ENCODE data around the gene FLNB. TPM values are rescaled to one million over a fixed set of nuclear protein-coding genes. Genes with fewer than 3 reads are reported as not detected.
A peak's percentile ranks its signal among the peaks of the same experiment; 100 is the strongest.

Gene FLNB, protein sequence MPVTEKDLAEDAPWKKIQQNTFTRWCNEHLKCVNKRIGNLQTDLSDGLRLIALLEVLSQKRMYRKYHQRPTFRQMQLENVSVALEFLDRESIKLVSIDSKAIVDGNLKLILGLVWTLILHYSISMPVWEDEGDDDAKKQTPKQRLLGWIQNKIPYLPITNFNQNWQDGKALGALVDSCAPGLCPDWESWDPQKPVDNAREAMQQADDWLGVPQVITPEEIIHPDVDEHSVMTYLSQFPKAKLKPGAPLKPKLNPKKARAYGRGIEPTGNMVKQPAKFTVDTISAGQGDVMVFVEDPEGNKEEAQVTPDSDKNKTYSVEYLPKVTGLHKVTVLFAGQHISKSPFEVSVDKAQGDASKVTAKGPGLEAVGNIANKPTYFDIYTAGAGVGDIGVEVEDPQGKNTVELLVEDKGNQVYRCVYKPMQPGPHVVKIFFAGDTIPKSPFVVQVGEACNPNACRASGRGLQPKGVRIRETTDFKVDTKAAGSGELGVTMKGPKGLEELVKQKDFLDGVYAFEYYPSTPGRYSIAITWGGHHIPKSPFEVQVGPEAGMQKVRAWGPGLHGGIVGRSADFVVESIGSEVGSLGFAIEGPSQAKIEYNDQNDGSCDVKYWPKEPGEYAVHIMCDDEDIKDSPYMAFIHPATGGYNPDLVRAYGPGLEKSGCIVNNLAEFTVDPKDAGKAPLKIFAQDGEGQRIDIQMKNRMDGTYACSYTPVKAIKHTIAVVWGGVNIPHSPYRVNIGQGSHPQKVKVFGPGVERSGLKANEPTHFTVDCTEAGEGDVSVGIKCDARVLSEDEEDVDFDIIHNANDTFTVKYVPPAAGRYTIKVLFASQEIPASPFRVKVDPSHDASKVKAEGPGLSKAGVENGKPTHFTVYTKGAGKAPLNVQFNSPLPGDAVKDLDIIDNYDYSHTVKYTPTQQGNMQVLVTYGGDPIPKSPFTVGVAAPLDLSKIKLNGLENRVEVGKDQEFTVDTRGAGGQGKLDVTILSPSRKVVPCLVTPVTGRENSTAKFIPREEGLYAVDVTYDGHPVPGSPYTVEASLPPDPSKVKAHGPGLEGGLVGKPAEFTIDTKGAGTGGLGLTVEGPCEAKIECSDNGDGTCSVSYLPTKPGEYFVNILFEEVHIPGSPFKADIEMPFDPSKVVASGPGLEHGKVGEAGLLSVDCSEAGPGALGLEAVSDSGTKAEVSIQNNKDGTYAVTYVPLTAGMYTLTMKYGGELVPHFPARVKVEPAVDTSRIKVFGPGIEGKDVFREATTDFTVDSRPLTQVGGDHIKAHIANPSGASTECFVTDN (N-terminal part only)
- 19.0 TPM for polyA plus RNA-seq (2013, experiment 1 of 2)
- 20.1 TPM for polyA plus RNA-seq (2013, experiment 2 of 2)

DNA sequence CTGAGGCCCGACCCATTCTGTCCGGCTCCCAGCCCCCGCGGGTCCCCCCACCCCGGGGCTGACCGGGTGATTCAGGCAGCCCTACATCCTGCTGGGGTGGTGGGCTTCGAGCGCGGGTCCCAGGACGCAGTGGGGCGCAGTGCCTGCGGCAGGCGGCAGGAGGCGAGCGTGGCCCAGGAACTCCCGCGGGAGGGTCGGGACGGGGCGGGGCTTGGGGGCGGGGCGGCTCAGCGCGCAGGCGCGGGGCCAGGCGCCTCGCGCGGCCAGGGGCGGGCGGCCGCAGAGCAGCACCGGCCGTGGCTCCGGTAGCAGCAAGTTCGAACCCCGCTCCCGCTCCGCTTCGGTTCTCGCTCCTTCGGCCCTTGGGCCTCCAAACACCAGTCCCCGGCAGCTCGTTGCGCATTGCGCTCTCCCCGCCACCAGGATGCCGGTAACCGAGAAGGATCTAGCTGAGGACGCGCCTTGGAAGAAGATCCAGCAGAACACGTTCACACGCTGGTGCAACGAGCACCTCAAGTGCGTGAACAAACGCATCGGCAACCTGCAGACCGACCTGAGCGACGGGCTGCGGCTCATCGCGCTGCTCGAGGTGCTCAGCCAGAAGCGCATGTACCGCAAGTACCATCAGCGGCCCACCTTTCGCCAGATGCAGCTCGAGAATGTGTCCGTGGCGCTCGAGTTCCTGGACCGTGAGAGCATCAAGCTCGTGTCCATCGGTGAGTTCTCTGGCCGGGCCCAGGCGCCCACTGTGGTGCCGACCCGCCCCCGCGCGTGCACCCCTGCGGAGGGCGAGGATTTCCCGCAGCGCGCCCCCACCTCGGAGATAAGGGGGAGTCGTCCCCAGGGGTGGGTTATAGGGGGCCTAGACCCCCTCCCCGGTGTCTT, at the start of gene FLNB:
Gene FLNB (plus strand): TSS at position 282 of the 885 bp plus-strand sequence. CDS start 143 bp downstream, at position 425.
- H2BK5ac ChIP-seq (ENCODE audit: low read length) = peak within 1 kb of the TSS; percentile 91
- peak within 1 kb of the TSS; percentile 99 for H3K9ac ChIP-seq (ENCODE audit: low read depth, low read length, poor library complexity)
- H3K36me3 ChIP-seq (replicated peaks in 1 of 2; ENCODE audit: control insufficient read depth in 2 of 2, insufficient read depth in 2 of 2, low read length in 2 of 2) = no peaks in the 10 kb centered on the region
- peak within 1 kb of the TSS; percentile 98 for H4K8ac ChIP-seq (ENCODE audit: low read depth, low read length)
- peak within 1 kb of the TSS; percentile 53 for H2BK120ac ChIP-seq (ENCODE audit: low read depth, low read length)
- peak within 1 kb of the TSS; percentile 78 for H2BK15ac ChIP-seq (ENCODE audit: low read length)
- peaks cover 7% of the 10 kb centered on the region for H3K79me1 ChIP-seq (ENCODE audit: low read depth, low read length)
- H3K4me3 ChIP-seq (ENCODE audit: low read length in 2 of 2) = peak within 1 kb of the TSS; percentile 91 to 93
- peak within 1 kb of the TSS; percentile 76 for H2BK12ac ChIP-seq (ENCODE audit: low read length)
- peak within 1 kb of the TSS; percentile 94 for H3K23ac ChIP-seq (ENCODE audit: low read depth, low read length, poor library complexity)
- peak within 1 kb of the TSS; percentile 80 for H2AK5ac ChIP-seq (ENCODE audit: low read depth, low read length)
- H4K91ac ChIP-seq (ENCODE audit: low read depth, low read length, poor library complexity) = no peak within 1 kb of the TSS
- H3K27me3 ChIP-seq (ENCODE audit: control insufficient read depth in 3 of 3, insufficient read depth in 3 of 3, low read depth in 1 of 3, low read length in 3 of 3) = no peaks in the 10 kb centered on the region
- H3K9me3 ChIP-seq (replicated peaks in 1 of 2; ENCODE audit: control insufficient read depth in 2 of 2, insufficient read depth in 1 of 2, low read depth in 1 of 2, low read length in 2 of 2) = no peaks in the 10 kb centered on the region
- H2AFZ ChIP-seq (ENCODE audit: low read length) = peak within 1 kb of the TSS; percentile 98
- peak within 1 kb of the TSS; percentile 86 for H3K4me2 ChIP-seq (ENCODE audit: insufficient read depth, low read length, poor library complexity, severe bottlenecking)
- H3K14ac ChIP-seq (ENCODE audit: low read length) = peak within 1 kb of the TSS; percentile 99
- H3K27ac ChIP-seq (replicated peaks; ENCODE audit: low read length) = no peak within 1 kb of the TSS
- peaks cover 7 to 9% of the 10 kb centered on the region in 2 donors for H3K4me1 ChIP-seq (ENCODE audit: control insufficient read depth in 2 of 2, insufficient read depth in 1 of 2, low read depth in 1 of 2, low read length in 2 of 2)
- DNase-seq (ENCODE audit: low spot score) = peak; percentile 68
- no peak within 1 kb of the TSS for H3K4ac ChIP-seq (ENCODE audit: low read length)
- peak within 1 kb of the TSS; percentile 99 for H3K18ac ChIP-seq (ENCODE audit: low read length)
- no CpG with 5 or more reads among the region's 91 CpGs for WGBS, 2 donors (ENCODE audit: extremely low coverage in 2 of 2, insufficient read length in 2 of 2, insufficient replicate concordance in 1 of 2)

- Histone ChIP-seq H2AK5ac (ENCODE audit: low read depth, low read length) (no peak overlapping the region), H3K14ac (ENCODE audit: low read length) (no peak overlapping the region), H3K27me3 (ENCODE audit: control insufficient read depth in 3 of 3, insufficient read depth in 3 of 3, low read depth in 1 of 3, low read length in 3 of 3) (no peaks in the 10 kb centered on the region), H2AFZ (ENCODE audit: low read length) (peak overlapping the region; percentile 77), H2BK120ac (ENCODE audit: low read depth, low read length) (peak overlapping the region; percentile 25), H3K4me1 (ENCODE audit: control insufficient read depth in 2 of 2, insufficient read depth in 1 of 2, low read depth in 1 of 2, low read length in 2 of 2) (peaks cover 6 to 11% of the 10 kb centered on the region in 2 donors), H3K36me3 (replicated peaks in 1 of 2; ENCODE audit: control insufficient read depth in 2 of 2, insufficient read depth in 2 of 2, low read length in 2 of 2) (no peaks in the 10 kb centered on the region), H2BK5ac (ENCODE audit: low read length) (no peak overlapping the region), H3K9ac (ENCODE audit: low read depth, low read length, poor library complexity) (no peak overlapping the region), H3K27ac (replicated peaks; ENCODE audit: low read length) (no peak overlapping the region), H3K18ac (ENCODE audit: low read length) (peak overlapping the region; percentile 89), H3K4ac (ENCODE audit: low read length) (no peak overlapping the region), H3K79me1 (ENCODE audit: low read depth, low read length) (no peaks in the 10 kb centered on the region), H2BK12ac (ENCODE audit: low read length) (no peak overlapping the region), H2BK15ac (ENCODE audit: low read length) (peak overlapping the region; percentile 34), H3K4me3 (ENCODE audit: low read length in 2 of 2) (no peak overlapping the region), H4K91ac (ENCODE audit: low read depth, low read length, poor library complexity) (no peak overlapping the region), H3K4me2 (ENCODE audit: insufficient read depth, low read length, poor library complexity, severe bottlenecking) (no peak overlapping the region), H3K9me3 (replicated peaks in 1 of 2; ENCODE audit: control insufficient read depth in 2 of 2, insufficient read depth in 1 of 2, low read depth in 1 of 2, low read length in 2 of 2) (no peaks in the 10 kb centered on the region), H3K23ac (ENCODE audit: low read depth, low read length, poor library complexity) (no peak overlapping the region), H4K8ac (ENCODE audit: low read depth, low read length) (no peak overlapping the region)
- no CpG with 5 or more reads among the region's 13 CpGs for WGBS, 2 donors (ENCODE audit: extremely low coverage in 2 of 2, insufficient read length in 2 of 2, insufficient replicate concordance in 1 of 2)
- no peak for DNase-seq (ENCODE audit: low spot score)
These were observed 49.4 kb upstream of the FLNB start for GRCh38 chr3:57958642-57959422.

DNA sequence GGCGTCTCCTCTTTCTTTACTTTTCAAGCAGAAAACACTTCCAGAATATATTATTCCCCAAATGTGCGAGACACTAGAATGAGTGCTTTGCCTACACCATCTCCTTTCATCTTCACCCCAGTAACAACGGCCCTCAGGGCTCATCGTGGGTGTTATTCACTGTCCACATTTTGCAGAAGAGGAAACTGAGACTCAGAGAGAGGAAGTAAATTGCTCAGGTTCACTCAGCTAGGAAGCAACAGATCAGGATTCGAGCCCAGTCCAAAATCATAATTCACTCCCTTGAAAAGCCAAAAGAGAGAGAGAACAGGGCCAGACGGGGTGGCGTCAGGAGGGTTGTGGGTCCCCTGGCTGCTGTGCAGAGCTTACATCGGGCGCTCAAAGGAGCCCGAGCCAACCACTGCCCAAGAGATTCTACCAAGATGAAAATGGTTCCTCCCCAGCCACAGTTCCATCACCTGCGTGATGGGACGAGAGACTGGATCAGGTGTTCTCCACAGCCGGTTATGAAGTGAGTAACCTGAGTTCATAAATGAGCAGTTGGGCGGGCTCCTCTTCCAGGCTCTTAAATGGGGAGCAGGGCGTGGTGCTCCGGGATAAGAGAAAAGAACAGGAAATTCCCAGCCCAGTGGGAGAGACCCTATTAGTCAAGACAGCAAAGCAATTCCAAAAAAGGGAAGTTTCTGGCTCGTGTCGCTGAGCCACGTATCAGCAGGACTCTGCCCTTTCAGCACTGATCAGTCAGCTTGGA, 48.6 kb upstream of the FLNB start:
- Histone ChIP-seq H3K27me3 (ENCODE audit: control insufficient read depth in 3 of 3, insufficient read depth in 3 of 3, low read depth in 1 of 3, low read length in 3 of 3) (no peaks in the 10 kb centered on the region), H3K14ac (ENCODE audit: low read length) (no peak overlapping the region), H3K36me3 (replicated peaks in 1 of 2; ENCODE audit: control insufficient read depth in 2 of 2, insufficient read depth in 2 of 2, low read length in 2 of 2) (no peaks in the 10 kb centered on the region), H3K23ac (ENCODE audit: low read depth, low read length, poor library complexity) (no peak overlapping the region), H2AFZ (ENCODE audit: low read length) (peak overlapping the region; percentile 77), H3K4ac (ENCODE audit: low read length) (no peak overlapping the region), H3K4me2 (ENCODE audit: insufficient read depth, low read length, poor library complexity, severe bottlenecking) (no peak overlapping the region), H3K4me1 (ENCODE audit: control insufficient read depth in 2 of 2, insufficient read depth in 1 of 2, low read depth in 1 of 2, low read length in 2 of 2) (peaks cover 6 to 11% of the 10 kb centered on the region in 2 donors), H4K8ac (ENCODE audit: low read depth, low read length) (no peak overlapping the region), H2BK120ac (ENCODE audit: low read depth, low read length) (no peak overlapping the region), H2AK5ac (ENCODE audit: low read depth, low read length) (no peak overlapping the region), H3K18ac (ENCODE audit: low read length) (peak overlapping the region; percentile 89), H2BK5ac (ENCODE audit: low read length) (no peak overlapping the region), H3K27ac (replicated peaks; ENCODE audit: low read length) (no peak overlapping the region), H2BK15ac (ENCODE audit: low read length) (no peak overlapping the region), H3K79me1 (ENCODE audit: low read depth, low read length) (no peaks in the 10 kb centered on the region), H3K4me3 (ENCODE audit: low read length in 2 of 2) (no peak overlapping the region), H2BK12ac (ENCODE audit: low read length) (no peak overlapping the region), H3K9ac (ENCODE audit: low read depth, low read length, poor library complexity) (no peak overlapping the region), H3K9me3 (replicated peaks in 1 of 2; ENCODE audit: control insufficient read depth in 2 of 2, insufficient read depth in 1 of 2, low read depth in 1 of 2, low read length in 2 of 2) (no peaks in the 10 kb centered on the region), H4K91ac (ENCODE audit: low read depth, low read length, poor library complexity) (no peak overlapping the region)
- no CpG with 5 or more reads among the region's 19 CpGs for WGBS, 2 donors (ENCODE audit: extremely low coverage in 2 of 2, insufficient read length in 2 of 2, insufficient replicate concordance in 1 of 2)
- no peak for DNase-seq (ENCODE audit: low spot score)

Measured in neuronal stem cell (in vitro differentiated cells).